B cell (primary cell): ENCODE measurements around the gene SLC39A2. TPM values are rescaled to one million over a fixed set of nuclear protein-coding genes. Genes with fewer than 3 reads are reported as not detected.
"Not testable (repeated sequence)": the region's sequence is repeated elsewhere in the genome, so short reads cannot be mapped to it uniquely, and the experiment has no call there.

Experiments
- ATAC-seq: fragments of 200-7000 bp; cut with Tn5 transposase; one replicate; pipeline ENCODE4 v1.10.0; 2021; ENCODE audit warnings: low read depth, mild to moderate bottlenecking, moderate number of reproducible peaks, moderate library complexity
- CTCF ChIA-PET: fragments of 350-600 bp; sonication (Branson Sonifier 250); formaldehyde crosslinking; loops from one replicate; lab custom pipeline; 2021; ENCODE audit warnings: antibody characterized with exemption, inconsistent platforms; lab: Charles Lee
- POLR2A ChIA-PET: fragments of 350-600 bp; sonication (Branson Sonifier 250); formaldehyde crosslinking; loops from one replicate; lab custom pipeline; 2021; ENCODE audit warnings: antibody characterized with exemption; lab: Charles Lee
- DNase-seq: peaks from one replicate; pipeline ENCODE4 v3.0.0; 2013
- H2AFZ ChIP-seq: 2 replicates; pipeline ENCODE4 v1.6.1; 2012; ENCODE audit warnings: mild to moderate bottlenecking, low read depth, low read length; ENCODE audit not compliant: insufficient read depth, poor library complexity, severe bottlenecking
- H3K27ac ChIP-seq, 2 donors: 1 replicate in 1 of 2; 2 replicates in 1 of 2; pipeline ENCODE4 v1.5.1; 2012 to 2013; ENCODE audit warnings: low read length in 2 of 2, mild to moderate bottlenecking in 2 of 2, moderate library complexity in 1 of 2
- H3K27me3 ChIP-seq, 4 experiments: fragments of 200-600 bp in 1 of 4; sonication (generic) in 1 of 4; replicated peaks in 1 of 4; 1 replicate in 2 of 4; 2 replicates in 2 of 4; pipeline versions ENCODE4 v1.6.1 to v1.7.0; 2013 to 2016; ENCODE audit warnings: low read length in 3 of 4, mild to moderate bottlenecking in 2 of 4, mixed read lengths in 1 of 4, moderate library complexity in 1 of 4; ENCODE audit not compliant: insufficient read depth in 4 of 4, control insufficient read depth in 3 of 4; ENCODE audit errors: control extremely low read depth in 1 of 4
- H3K36me3 ChIP-seq, 2 experiments: replicated peaks in 1 of 2; 1 replicate in 1 of 2; 2 replicates in 1 of 2; pipeline versions ENCODE4 v1.6.1 to v1.7.1; 2013; ENCODE audit warnings: low read length in 1 of 2; ENCODE audit not compliant: insufficient read depth in 2 of 2, control insufficient read depth in 1 of 2; ENCODE audit errors: control extremely low read depth in 1 of 2, extremely low read depth in 1 of 2
- H3K4me1 ChIP-seq, 2 donors: fragments of 200-600 bp in 1 of 2; sonication (generic) in 1 of 2; 1 replicate in 1 of 2; 2 replicates in 1 of 2; pipeline versions ENCODE4 v1.5.1 to v1.6.1; 2013 to 2017; ENCODE audit warnings: low read length in 2 of 2; ENCODE audit not compliant: control insufficient read depth in 2 of 2, insufficient read depth in 2 of 2
- H3K4me2 ChIP-seq: replicated peaks from 2 replicates; pipeline ENCODE3; 2012; ENCODE audit warnings: mild to moderate bottlenecking, low read depth, low read length; ENCODE audit not compliant: poor library complexity, severe bottlenecking
- H3K4me3 ChIP-seq, 5 experiments: fragments of 200-600 bp in 1 of 5; sonication (generic) in 1 of 5; 1 replicate in 3 of 5; 2 replicates in 2 of 5; pipeline versions ENCODE4 v1.5.1 to v1.7.0; 2011 to 2016; ENCODE audit warnings: low read length in 4 of 5, mild to moderate bottlenecking in 4 of 5, low read depth in 2 of 5, control low read depth in 1 of 5, moderate library complexity in 1 of 5; ENCODE audit not compliant: insufficient read depth in 1 of 5; ENCODE audit errors: control extremely low read depth in 1 of 5, extremely low read depth in 1 of 5
- H3K79me2 ChIP-seq: fragments of 200-600 bp; sonication (generic); one replicate; pipeline ENCODE4 v1.6.0; 2016; ENCODE audit warnings: low read length; ENCODE audit not compliant: control insufficient read depth, insufficient read depth
- H3K9ac ChIP-seq: fragments of 200-600 bp; sonication (generic); 2 replicates; pipeline ENCODE4 v1.6.1; 2017; ENCODE audit warnings: mild to moderate bottlenecking, low read length, moderate library complexity
- H3K9me3 ChIP-seq, 3 donors: one replicate each; pipeline versions ENCODE4 v1.6.1 to v1.7.1; 2013; ENCODE audit warnings: low read length in 2 of 3; ENCODE audit not compliant: control insufficient read depth in 2 of 3, insufficient read depth in 1 of 3; ENCODE audit errors: control extremely low read depth in 1 of 3
- H4K20me1 ChIP-seq: 2 replicates; pipeline ENCODE4 v1.6.0; 2012; ENCODE audit warnings: mild to moderate bottlenecking, low read length; ENCODE audit not compliant: insufficient read depth, control insufficient read depth, poor library complexity, severe bottlenecking
- H3K27ac Mint-ChIP-seq: one replicate; pipeline ENCODE4 v1.8.0; 2021; ENCODE audit warnings: mixed read lengths
- H3K27me3 Mint-ChIP-seq: one replicate; pipeline ENCODE4 v1.8.0; 2021; ENCODE audit warnings: mixed read lengths
- H3K4me1 Mint-ChIP-seq: one replicate; pipeline ENCODE4 v1.8.0; 2021; ENCODE audit warnings: mixed read lengths
- H3K4me3 Mint-ChIP-seq: one replicate; pipeline ENCODE4 v1.8.0; 2021; ENCODE audit warnings: mixed read lengths
- H3K9me3 Mint-ChIP-seq: one replicate; pipeline ENCODE4 v1.8.0; 2022; ENCODE audit warnings: mixed read lengths; ENCODE audit not compliant: insufficient read depth
- EZH2 ChIP-seq: IDR thresholded peaks from 2 replicates; pipeline ENCODE4 v1.6.1; 2012; ENCODE audit warnings: borderline replicate concordance, low read depth, mild to moderate bottlenecking, moderate library complexity, low read length; ENCODE audit not compliant: insufficient read depth, poor library complexity, severe bottlenecking
- WGBS: methylation state at CpG from one replicate; pipeline ENCODE4 v1.1.5; 2013; ENCODE audit warnings: missing lambda C conversion rate; ENCODE audit not compliant: insufficient coverage; 5-methylcytosine and 5-hydroxymethylcytosine counted together
- intact Hi-C: fragments of 100-400 bp; cut with micrococcal nuclease; formaldehyde crosslinking; loops from one replicate; pipeline ENCODE4 v1.10.0; 2022
- polyA plus RNA-seq: library from polyadenylated mRNA; depleted of rRNA; stranded (reverse); fragments of >200 nt; gene quantifications from 2 replicates; pipeline ENCODE4 v1.2.3, GENCODE V29; 2012
- total RNA-seq, 2 donors: library from RNA; stranded (reverse); fragments of 120-200 nt in 1 of 2; gene quantifications; 1 replicate in 1 of 2; 2 replicates in 1 of 2; pipeline versions ENCODE4 v1.2.3 to v1.2.4, GENCODE V29; 2013 to 2022
- TF ChIP-seq, protein P1 (sequence below): fragments of 200-600 bp; IDR thresholded peaks from one replicate; pipeline ENCODE4 v1.8.0; 2022; ENCODE audit warnings: antibody characterized with exemption, mild to moderate bottlenecking

SLC39A2 gene
- total and polyA plus RNA-seq, 2 donors (not counting 1 experiment from before 2014, with no cell fraction given): 0.07 to 0.25 TPM

DNA sequence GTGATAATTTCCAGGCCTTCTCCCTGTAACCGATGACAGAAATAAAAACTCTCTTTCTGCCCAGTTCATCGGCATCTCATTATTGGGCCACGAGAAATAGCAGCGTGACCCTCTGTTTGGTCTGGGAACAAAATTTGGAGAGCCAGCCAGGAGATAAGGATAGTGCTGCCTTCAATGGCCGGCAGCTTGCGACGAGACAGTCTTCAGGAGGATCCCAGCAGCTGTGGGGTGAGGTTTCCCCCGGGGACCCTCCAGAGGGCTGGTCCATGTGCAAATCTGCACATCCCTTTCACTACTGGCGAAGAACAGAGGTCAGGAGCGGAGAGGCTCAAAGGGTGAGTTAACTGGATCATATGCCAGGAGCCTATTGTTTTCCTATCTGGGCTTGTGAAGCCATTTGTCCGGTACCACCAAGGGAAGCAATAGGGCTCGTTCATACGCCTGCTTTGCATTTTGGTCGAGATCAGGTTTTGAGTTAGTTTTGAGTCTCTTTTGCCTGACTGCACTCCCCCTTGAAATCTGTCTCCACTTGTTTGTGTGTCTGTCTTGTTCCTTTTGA, 4.8 kb downstream of the SLC39A2 start:
- H3K4me2 ChIP-seq: no peak overlapping the region
- no peak for DNase-seq
- no peaks in the 10 kb centered on the region for H3K36me3 ChIP-seq
- H3K27ac ChIP-seq: no peak overlapping the region
- no peaks in the 10 kb centered on the region for H3K4me1 ChIP-seq
- no peaks in the 10 kb centered on the region for H3K27me3 ChIP-seq
- no peaks in the 10 kb centered on the region for H3K79me2 ChIP-seq
- CTCF ChIA-PET: interaction anchor here (1.4 to 5.1 kb wide), 4 partner anchors 11 to 105 kb away, joined by 3 to 44 read pairs (median 4); no protein-coding TSS in a partner anchor
- 91% methylated on average over 12 of the region's 14 CpGs for WGBS
- H3K4me3 ChIP-seq: no peak overlapping the region
- H3K9me3 ChIP-seq: no peaks in the 10 kb centered on the region
- POLR2A ChIA-PET: no interaction called here
- H3K9ac ChIP-seq: no peak overlapping the region
- Mint-ChIP-seq H3K9me3 (no peaks in the 10 kb centered on the region), H3K4me3 (no peak overlapping the region), H3K4me1 (no peaks in the 10 kb centered on the region), H3K27ac (no peak overlapping the region), H3K27me3 (no peaks in the 10 kb centered on the region)
- H2AFZ ChIP-seq: no peak overlapping the region
- no peaks in the 10 kb centered on the region for H4K20me1 ChIP-seq
- intact Hi-C loops: no loop called here
- ATAC-seq: no peak
- no peak for TF ChIP-seq EZH2
- TF ChIP-seq, protein P1, sequence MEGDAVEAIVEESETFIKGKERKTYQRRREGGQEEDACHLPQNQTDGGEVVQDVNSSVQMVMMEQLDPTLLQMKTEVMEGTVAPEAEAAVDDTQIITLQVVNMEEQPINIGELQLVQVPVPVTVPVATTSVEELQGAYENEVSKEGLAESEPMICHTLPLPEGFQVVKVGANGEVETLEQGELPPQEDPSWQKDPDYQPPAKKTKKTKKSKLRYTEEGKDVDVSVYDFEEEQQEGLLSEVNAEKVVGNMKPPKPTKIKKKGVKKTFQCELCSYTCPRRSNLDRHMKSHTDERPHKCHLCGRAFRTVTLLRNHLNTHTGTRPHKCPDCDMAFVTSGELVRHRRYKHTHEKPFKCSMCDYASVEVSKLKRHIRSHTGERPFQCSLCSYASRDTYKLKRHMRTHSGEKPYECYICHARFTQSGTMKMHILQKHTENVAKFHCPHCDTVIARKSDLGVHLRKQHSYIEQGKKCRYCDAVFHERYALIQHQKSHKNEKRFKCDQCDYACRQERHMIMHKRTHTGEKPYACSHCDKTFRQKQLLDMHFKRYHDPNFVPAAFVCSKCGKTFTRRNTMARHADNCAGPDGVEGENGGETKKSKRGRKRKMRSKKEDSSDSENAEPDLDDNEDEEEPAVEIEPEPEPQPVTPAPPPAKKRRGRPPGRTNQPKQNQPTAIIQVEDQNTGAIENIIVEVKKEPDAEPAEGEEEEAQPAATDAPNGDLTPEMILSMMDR: no peak

DNA sequence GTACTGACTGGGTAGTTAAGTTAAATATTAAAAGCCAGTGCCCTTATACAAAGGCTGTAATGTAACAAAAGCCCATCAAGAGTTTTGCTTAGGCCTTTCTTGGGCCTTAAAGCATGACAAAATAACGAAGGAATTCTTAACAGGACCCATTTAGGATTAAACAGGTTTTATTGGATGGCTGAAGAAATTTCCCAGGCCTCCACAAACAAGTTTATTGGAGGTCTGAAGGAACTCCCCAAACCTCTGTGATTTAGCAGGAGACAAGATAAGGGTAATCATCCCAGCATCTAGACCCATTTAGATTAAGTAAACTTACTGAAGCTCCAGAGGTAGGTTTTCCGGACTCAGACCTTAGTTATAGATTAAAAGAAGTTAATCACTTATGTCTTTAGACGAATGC, 10.6 kb downstream of the SLC39A2 start:
- H4K20me1 ChIP-seq, H3K4me3 ChIP-seq, H3K9ac ChIP-seq, H3K4me1 Mint-ChIP-seq, H2AFZ ChIP-seq, H3K9me3 ChIP-seq, H3K4me2 ChIP-seq, H3K27ac ChIP-seq, ATAC-seq, H3K9me3 Mint-ChIP-seq, H3K27ac Mint-ChIP-seq, DNase-seq, H3K36me3 ChIP-seq, H3K4me1 ChIP-seq, POLR2A ChIA-PET, H3K79me2 ChIP-seq, H3K4me3 Mint-ChIP-seq: not testable (repeated sequence)
- no CpG with 5 or more reads among the region's 3 CpGs for WGBS
- H3K27me3 Mint-ChIP-seq: peaks cover 22% of the 10 kb centered on the region
- intact Hi-C loops: loop anchor here (5.0 kb wide), 1 partner anchor 548 kb away; no protein-coding TSS in a partner anchor
- peaks cover 0 to 11% (median 2%) of the 10 kb centered on the region in 4 experiments for H3K27me3 ChIP-seq
- CTCF ChIA-PET: interaction anchor here (10.8 to 15.1 kb wide), 2 partner anchors 32 to 96 kb away, joined by 305 to 348 read pairs; partner anchors contain the start of genes RNASE7 and TMEM253
